GM18517 (cell line): ENCODE measurements around the gene C7orf25.
"Not testable (repeated sequence)": the region's sequence is repeated elsewhere in the genome, so short reads cannot be mapped to it uniquely, and the experiment has no call there.

Source experiments
- ATAC-seq: cut with Tn5 transposase; IDR thresholded peaks from one replicate; pipeline ENCODE4 v1.9.1; 2021; ENCODE audit warnings: mild to moderate bottlenecking, moderate library complexity; ENCODE audit not compliant: unreplicated experiment

Gene C7orf25

GRCh38 chr7:42930889-42931288, 19.0 kb upstream of the C7orf25 start:
- ATAC-seq, result no peak

- no peak for ATAC-seq
Measured at GRCh38 chr7:42929449-42929848, 17.6 kb upstream of the C7orf25 start.

GRCh38 chr7:42928754-42929153, 16.9 kb upstream of the C7orf25 start:
- no peak for ATAC-seq

GRCh38 chr7:42926204-42926603, 14.3 kb upstream of the C7orf25 start:
- no peak for ATAC-seq

- ATAC-seq, result no peak
Measured at GRCh38 chr7:42925630-42926029, 13.8 kb upstream of the C7orf25 start.

GRCh38 chr7:42924223-42924838, 12.5 kb upstream of the C7orf25 start:
- no peak for ATAC-seq

- ATAC-seq, result no peak
Measured at GRCh38 chr7:42922017-42922753, 10.3 kb upstream of the C7orf25 start.

GRCh38 chr7:42915356-42915755, 3.5 kb upstream of the C7orf25 start:
- no peak for ATAC-seq

GRCh38 chr7:42914421-42915045, 2.7 kb upstream of the C7orf25 start:
- ATAC-seq, result no peak

- no peak for ATAC-seq
Measured at GRCh38 chr7:42914009-42914408, 2.1 kb upstream of the C7orf25 start.

GRCh38 chr7:42913591-42913990, 1.7 kb upstream of the C7orf25 start:
- no peak for ATAC-seq

- ATAC-seq, result no peak
Measured at GRCh38 chr7:42910306-42910705, 1.6 kb downstream of the C7orf25 start.

- no peak for ATAC-seq
Measured at GRCh38 chr7:42907316-42907715, 4.6 kb downstream of the C7orf25 start.

- ATAC-seq, result no peak
Measured at GRCh38 chr7:42906181-42906580, 5.7 kb downstream of the C7orf25 start.

- no peak for ATAC-seq
Measured at GRCh38 chr7:42902331-42902730, 9.5 kb downstream of the C7orf25 start.

- ATAC-seq, result no peak
Measured at GRCh38 chr7:42900842-42901241, 11.0 kb downstream of the C7orf25 start.

GRCh38 chr7:42893346-42894240, 18.3 kb downstream of the C7orf25 start:
- ATAC-seq, result no peak

- ATAC-seq, result no peak
Measured at GRCh38 chr7:42886893-42887505, 24.9 kb downstream of the C7orf25 start.

- no peak for ATAC-seq
Measured at GRCh38 chr7:42886129-42886528, 25.7 kb downstream of the C7orf25 start.

- not testable (repeated sequence) for ATAC-seq
Measured at GRCh38 chr7:42885183-42885582, 26.7 kb downstream of the C7orf25 start.

- no peak for ATAC-seq
Measured at GRCh38 chr7:42883950-42884349, 27.9 kb downstream of the C7orf25 start.
